VCaP (cell line): ENCODE results near the gene YWHAE.

ENCODE experiments used
- H3K27ac ChIP-seq: fragments of 450-650 bp; 2 replicates; pipeline ENCODE4 v1.5.1; 2017
- CTCF ChIP-seq: fragments of 450-650 bp; conservative IDR thresholded peaks from 2 replicates; pipeline ENCODE4 v1.5.1; 2017; ENCODE audit warnings: mild to moderate bottlenecking, moderate library complexity

Gene YWHAE

GRCh38 chr17:1375615-1376014 lies 24.4 kb downstream of the YWHAE start:
- H3K27ac ChIP-seq = peak overlapping the region; percentile 48
- no peak for TF ChIP-seq CTCF

DNA sequence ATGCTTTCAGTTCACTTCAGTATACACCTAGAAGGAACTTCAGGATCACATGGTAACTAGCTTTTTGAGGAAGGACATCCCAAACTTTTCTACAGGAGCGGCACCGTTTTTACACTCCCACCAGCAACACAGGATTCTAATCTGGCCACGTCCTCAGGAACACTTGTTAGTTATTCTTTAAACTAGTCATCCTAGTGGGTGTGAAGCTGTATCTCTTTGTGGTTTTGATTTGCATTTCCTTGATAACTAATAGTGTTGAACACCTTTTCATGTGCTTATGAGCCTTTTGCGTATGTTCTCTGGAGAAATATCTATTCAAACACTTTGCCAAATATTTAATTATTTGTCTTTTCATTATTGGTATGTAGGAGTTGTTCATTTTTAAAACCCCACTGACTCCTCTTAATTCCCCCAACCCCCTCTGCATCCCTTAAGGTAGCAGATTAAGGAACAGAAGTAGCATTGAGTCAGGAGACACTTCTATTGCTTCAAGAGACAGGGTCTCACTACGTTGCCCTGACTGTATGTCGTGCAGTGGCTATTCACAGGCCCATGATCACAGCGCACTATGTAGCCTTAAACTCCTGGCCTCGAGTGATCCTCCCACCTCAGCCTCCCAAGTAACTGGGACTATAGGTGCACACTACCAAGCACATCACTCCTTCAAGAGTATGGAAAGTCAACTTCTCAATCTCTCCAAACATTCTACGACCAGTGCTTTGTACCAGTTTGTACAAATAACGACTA lies 25.4 kb downstream of the YWHAE start:
- TF ChIP-seq CTCF = no peak
- peak overlapping the region; percentile 48; the same call in 1 of the 2 replicates for H3K27ac ChIP-seq

DNA sequence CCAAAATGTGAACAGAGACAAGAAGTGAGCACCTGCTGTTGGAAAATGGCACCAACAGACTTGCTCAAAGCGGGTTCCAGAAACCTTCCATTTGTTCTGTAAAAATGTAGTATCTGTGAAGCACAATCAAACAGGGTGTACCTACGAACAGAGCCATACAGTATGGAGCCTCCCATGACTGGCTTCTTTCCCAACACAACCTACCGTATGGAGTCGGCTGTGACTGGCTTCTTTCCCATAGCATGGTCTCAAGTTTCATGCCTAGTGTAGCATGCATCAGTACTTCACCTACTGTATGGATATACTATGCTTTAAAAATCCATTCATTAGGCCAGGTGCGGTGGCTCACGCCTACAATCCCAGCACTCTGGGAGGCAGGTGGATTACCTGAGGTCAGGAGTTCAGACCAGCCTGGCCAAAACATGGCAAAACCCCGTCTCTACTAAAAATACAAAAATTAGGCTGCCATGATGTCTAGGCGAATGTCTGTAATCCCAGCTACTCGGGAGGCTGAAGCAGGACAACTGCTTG lies 26.2 kb downstream of the YWHAE start:
- no peak for TF ChIP-seq CTCF
- H3K27ac ChIP-seq = no peak overlapping the region

DNA sequence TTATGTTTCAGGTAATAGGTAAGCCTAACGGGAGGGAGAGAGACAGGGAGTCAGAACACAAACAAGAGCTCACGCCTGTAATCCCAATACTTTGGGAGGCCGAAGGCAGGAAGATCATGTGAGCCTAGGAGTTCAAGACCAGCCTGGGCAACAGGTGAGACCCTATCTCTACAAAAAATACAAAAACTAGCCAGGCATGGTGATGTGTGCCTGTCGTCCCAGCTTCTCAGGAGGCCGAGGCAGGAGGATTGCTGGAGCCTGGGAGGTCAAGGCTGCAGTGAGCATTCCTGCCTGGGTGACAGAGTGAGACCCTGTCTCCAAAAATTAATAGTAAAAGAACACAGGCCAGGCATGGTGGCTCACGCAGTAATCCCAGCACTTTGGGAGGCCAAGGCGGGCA lies 27.4 kb downstream of the YWHAE start:
- no peak overlapping the region for H3K27ac ChIP-seq
- TF ChIP-seq CTCF = no peak

DNA sequence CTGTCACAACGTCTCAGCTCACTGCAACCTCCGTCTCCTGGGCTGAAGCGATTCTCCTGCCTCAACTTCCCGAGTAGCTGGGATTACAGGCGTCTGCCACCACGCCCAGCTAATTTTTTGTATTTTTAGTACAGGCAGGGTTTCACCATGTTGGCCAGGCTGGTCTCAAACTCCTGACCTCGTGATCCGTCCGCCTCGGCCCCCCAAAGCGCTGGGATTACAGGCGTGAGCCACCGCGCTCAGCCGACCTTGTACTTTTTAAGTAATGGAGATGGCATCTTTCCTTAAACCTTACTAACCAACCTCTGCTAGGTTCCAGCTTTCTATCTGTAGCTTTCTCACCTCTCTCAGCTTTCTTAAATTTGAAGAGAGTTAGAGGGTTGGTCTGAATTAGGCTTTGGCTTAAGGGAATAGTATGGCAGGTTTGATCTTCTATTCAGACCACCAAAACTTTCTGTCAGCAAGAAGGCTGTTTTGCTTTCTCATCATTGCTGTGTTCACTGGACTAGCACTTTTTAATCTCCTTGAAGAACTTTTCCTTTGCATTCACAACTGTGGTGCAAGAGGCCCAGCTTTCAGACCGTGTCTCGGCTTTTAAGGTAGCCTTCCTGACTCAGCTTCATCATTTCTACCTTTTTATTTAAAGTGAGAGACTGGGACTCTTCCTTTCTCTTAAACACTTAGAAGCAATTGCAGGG lies 28.0 kb downstream of the YWHAE start:
- H3K27ac ChIP-seq = no peak overlapping the region
- no peak for TF ChIP-seq CTCF

DNA sequence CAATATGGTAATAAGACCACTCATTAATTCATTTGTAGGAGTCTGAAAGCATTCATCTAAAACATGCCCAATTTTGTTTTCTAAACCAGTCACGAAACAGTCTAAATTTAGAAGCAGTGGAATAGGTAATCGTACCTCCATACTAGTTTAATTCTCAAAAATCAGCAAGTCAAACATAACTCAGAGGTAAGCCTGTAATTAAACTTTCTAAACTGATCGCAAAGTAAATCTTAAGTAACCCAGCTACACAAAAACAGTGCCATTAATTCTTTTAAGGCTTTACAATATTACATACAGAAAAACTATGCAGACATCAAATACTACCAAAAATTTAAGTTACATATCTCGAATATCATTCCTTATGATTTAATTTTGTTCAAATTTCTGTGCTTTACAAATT lies 31.4 kb downstream of the YWHAE start:
- TF ChIP-seq CTCF = no peak
- H3K27ac ChIP-seq = no peak overlapping the region

- no peak overlapping the region for H3K27ac ChIP-seq
- TF ChIP-seq CTCF = no peak
Measured at GRCh38 chr17:1367351-1367745, 32.7 kb downstream of the YWHAE start.
